NB4 (cell line): Measurements from ENCODE around the gene NOTCH1.

ENCODE experiments used
- CTCF ChIP-seq: IDR thresholded peaks from one replicate; pipeline ENCODE4 v1.5.1; 2012; ENCODE audit warnings: low read depth, low read length
- POLR2A ChIP-seq: IDR thresholded peaks from 2 replicates; pipeline ENCODE4 v1.6.1; 2011; ENCODE audit warnings: mild to moderate bottlenecking; ENCODE audit not compliant: insufficient read length; ENCODE audit errors: extremely low read depth

GRCh38 chr9:136578626-136578914 lies 32.7 kb upstream of the NOTCH1 start:
- TF ChIP-seq CTCF (no peak), POLR2A (no peak)
